Endodermal cell (in vitro differentiated cells): ENCODE results near the gene ZIC3. TPM values are rescaled to one million over a fixed set of nuclear protein-coding genes. Genes with fewer than 3 reads are reported as not detected.
"Not testable (repeated sequence)": the region's sequence is repeated elsewhere in the genome, so short reads cannot be mapped to it uniquely, and the experiment has no call there.

Source experiments
- DNase-seq: peaks from one replicate; pipeline ENCODE4 v3.0.0-alpha.2; 2017
- H3K27ac ChIP-seq: 2 replicates; pipeline ENCODE4 v1.5.1; 2013; ENCODE audit warnings: mild to moderate bottlenecking, low read depth, low read length, moderate library complexity
- H3K27me3 ChIP-seq: 2 replicates; pipeline ENCODE4 v1.6.1; 2013; ENCODE audit warnings: mild to moderate bottlenecking, low read length, moderate library complexity; ENCODE audit not compliant: insufficient read depth, control insufficient read depth, poor library complexity, severe bottlenecking
- H3K36me3 ChIP-seq: 2 replicates; pipeline ENCODE4 v1.7.0; 2013; ENCODE audit warnings: mild to moderate bottlenecking, low read length, moderate library complexity; ENCODE audit not compliant: control insufficient read depth, insufficient read depth
- H3K4me1 ChIP-seq: one replicate; pipeline ENCODE4 v1.7.0; 2013; ENCODE audit warnings: low read length; ENCODE audit not compliant: control insufficient read depth, insufficient read depth
- H3K4me3 ChIP-seq: 2 replicates; pipeline ENCODE4 v1.5.1; 2013; ENCODE audit warnings: mild to moderate bottlenecking, low read length, moderate library complexity
- H3K9ac ChIP-seq: 2 replicates; pipeline ENCODE4 v1.6.1; 2013; ENCODE audit warnings: mild to moderate bottlenecking, low read length, moderate library complexity; ENCODE audit not compliant: poor library complexity, severe bottlenecking; ENCODE audit errors: extremely low read depth
- H3K9me3 ChIP-seq: 2 replicates; pipeline ENCODE4 v1.6.1; 2013; ENCODE audit warnings: mild to moderate bottlenecking, low read length, moderate library complexity; ENCODE audit not compliant: control insufficient read depth
- H3K27ac Mint-ChIP-seq: 2 replicates; pipeline ENCODE4 v1.8.0; 2020; ENCODE audit warnings: mixed read lengths
- H3K27me3 Mint-ChIP-seq: 2 replicates; pipeline ENCODE4 v1.8.0; 2021; ENCODE audit warnings: mild to moderate bottlenecking, mixed read lengths; ENCODE audit not compliant: insufficient read depth
- H3K36me3 Mint-ChIP-seq: 2 replicates; pipeline ENCODE4 v1.8.0; 2020; ENCODE audit warnings: low read depth, mixed read lengths
- H3K4me1 Mint-ChIP-seq: 2 replicates; pipeline ENCODE4 v1.8.0; 2020; ENCODE audit warnings: mixed read lengths
- H3K4me3 Mint-ChIP-seq: 2 replicates; pipeline ENCODE4 v1.8.0; 2020; ENCODE audit warnings: mild to moderate bottlenecking, moderate library complexity, mixed read lengths
- H3K9me3 Mint-ChIP-seq: 2 replicates; pipeline ENCODE4 v1.8.0; 2020; ENCODE audit warnings: mild to moderate bottlenecking, mixed read lengths
- WGBS, 2 experiments: methylation state at CpG; one replicate each; pipeline versions ENCODE4 v1.1.5 to v1.1.7; 2013; ENCODE audit warnings: missing lambda C conversion rate in 2 of 2, mixed read lengths in 1 of 2; ENCODE audit not compliant: insufficient coverage in 1 of 2, insufficient read length in 1 of 2; 5-methylcytosine and 5-hydroxymethylcytosine counted together
- total RNA-seq, 2 donors: library from RNA; stranded (reverse); fragmentation: NEBNext Ultra II Directional in 1 of 2; extraction: Animal tissue kit (Norgen Biotek cat#: 25700) in 1 of 2; gene quantifications; 2 replicates in 1 of 2; 3 replicates in 1 of 2; pipeline ENCODE4 v1.2.1, GENCODE V29; 2021
- TF ChIP-seq, protein P1 (sequence below): fragments of 200-600 bp; sonication (generic); conservative IDR thresholded peaks from 2 replicates; pipeline ENCODE4 v1.5.0; 2021; ENCODE audit warnings: antibody characterized with exemption, mild to moderate bottlenecking

Gene ZIC3
- total RNA-seq, 2 donors from 2014 or later, result 129 to 130 TPM

DNA sequence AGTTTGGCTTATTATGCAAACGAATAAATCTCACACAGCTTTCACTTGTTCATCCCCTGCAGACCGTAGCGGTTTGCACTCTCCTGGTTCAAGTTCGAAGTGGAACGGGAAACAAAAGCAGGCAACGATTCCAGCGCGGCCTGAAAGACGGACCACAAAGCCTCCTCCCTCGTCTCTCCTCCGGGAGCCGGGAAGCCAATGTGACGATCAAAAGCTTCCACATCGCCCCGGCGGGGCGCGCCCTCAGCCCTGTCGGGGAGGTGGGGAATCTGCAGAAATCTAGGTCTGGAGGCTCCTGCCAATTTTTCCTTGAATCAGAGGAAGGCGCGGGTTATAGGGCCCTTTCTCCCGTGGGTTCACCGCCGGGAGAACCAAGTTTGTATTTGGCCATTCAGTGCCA, 16.9 kb upstream of the ZIC3 start:
- peaks cover 4% of the 10 kb centered on the region for H3K4me1 Mint-ChIP-seq
- H3K27me3 Mint-ChIP-seq, result peaks cover 63% of the 10 kb centered on the region
- 17% methylated on average over 24 of the region's 24 CpGs; no CpG with 5 or more reads in 1 of the 2 experiments for WGBS, 2 experiments
- Histone ChIP-seq H3K4me1 (peaks cover 3% of the 10 kb centered on the region), H3K9ac (no peak overlapping the region), H3K36me3 (no peaks in the 10 kb centered on the region), H3K27ac (peak overlapping the region; percentile 92), H3K27me3 (peaks cover 62% of the 10 kb centered on the region), H3K9me3 (no peaks in the 10 kb centered on the region), H3K4me3 (no peak overlapping the region)
- DNase-seq, result peak; percentile 61
- H3K4me3 Mint-ChIP-seq, result peak overlapping the region; percentile 43
- H3K36me3 Mint-ChIP-seq, result no peaks in the 10 kb centered on the region
- TF ChIP-seq, protein P1, sequence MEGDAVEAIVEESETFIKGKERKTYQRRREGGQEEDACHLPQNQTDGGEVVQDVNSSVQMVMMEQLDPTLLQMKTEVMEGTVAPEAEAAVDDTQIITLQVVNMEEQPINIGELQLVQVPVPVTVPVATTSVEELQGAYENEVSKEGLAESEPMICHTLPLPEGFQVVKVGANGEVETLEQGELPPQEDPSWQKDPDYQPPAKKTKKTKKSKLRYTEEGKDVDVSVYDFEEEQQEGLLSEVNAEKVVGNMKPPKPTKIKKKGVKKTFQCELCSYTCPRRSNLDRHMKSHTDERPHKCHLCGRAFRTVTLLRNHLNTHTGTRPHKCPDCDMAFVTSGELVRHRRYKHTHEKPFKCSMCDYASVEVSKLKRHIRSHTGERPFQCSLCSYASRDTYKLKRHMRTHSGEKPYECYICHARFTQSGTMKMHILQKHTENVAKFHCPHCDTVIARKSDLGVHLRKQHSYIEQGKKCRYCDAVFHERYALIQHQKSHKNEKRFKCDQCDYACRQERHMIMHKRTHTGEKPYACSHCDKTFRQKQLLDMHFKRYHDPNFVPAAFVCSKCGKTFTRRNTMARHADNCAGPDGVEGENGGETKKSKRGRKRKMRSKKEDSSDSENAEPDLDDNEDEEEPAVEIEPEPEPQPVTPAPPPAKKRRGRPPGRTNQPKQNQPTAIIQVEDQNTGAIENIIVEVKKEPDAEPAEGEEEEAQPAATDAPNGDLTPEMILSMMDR, result no peak
- no peak overlapping the region for H3K27ac Mint-ChIP-seq
- H3K9me3 Mint-ChIP-seq, result peaks cover 55% of the 10 kb centered on the region

DNA sequence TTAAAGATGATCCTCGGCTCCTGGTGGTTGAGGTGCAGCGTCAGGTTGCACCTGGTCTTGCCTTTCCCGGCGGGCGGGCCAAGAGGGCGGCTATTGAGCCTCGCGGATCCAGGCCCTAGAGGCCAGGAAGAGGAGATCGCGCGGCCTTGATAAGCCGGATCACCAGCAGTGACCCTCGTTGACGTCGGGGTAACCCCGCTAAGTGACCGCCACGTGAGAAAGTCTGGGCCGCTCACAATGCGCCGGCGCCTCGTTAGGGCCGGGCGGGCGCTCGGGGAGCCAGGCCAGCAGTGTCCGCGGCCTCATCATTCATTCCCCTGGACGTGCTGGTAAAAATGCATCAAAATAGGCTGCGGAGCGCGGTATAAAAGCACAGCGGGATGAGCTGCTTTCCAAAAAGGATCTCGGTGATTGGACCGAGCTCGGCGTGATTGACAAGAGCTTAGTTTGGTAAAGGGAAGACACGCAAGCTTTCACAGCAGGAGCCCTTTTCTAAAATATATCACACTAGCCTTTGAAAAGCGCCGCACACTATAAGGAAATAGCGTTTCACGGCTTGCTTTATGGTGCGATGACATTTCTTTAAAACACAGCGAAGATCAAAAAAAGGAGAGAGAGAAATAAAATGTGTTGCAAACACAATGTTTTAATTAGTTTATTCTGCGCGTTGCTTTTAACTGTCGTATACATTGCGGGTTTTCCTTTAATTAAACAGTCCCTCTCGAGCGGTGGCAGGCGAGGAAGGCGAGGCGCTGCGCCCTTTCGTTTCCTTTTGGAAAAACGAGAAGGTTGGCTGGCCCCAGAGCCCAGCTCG, 15.9 kb upstream of the ZIC3 start:
- H3K27me3 Mint-ChIP-seq, result peaks cover 53% of the 10 kb centered on the region
- H3K4me1 Mint-ChIP-seq, result peaks cover 4% of the 10 kb centered on the region
- TF ChIP-seq, protein P1, result no peak
- no peaks in the 10 kb centered on the region for H3K9me3 ChIP-seq
- peak overlapping the region; percentile 92 for H3K27ac ChIP-seq
- peaks cover 3% of the 10 kb centered on the region for H3K4me1 ChIP-seq
- no peak overlapping the region for H3K27ac Mint-ChIP-seq
- peak overlapping the region; percentile 46 for H3K4me3 Mint-ChIP-seq
- H3K27me3 ChIP-seq, result peaks cover 53% of the 10 kb centered on the region
- H3K9me3 Mint-ChIP-seq, result peaks cover 46% of the 10 kb centered on the region
- no peak overlapping the region for H3K9ac ChIP-seq
- H3K36me3 Mint-ChIP-seq, result no peaks in the 10 kb centered on the region
- no peaks in the 10 kb centered on the region for H3K36me3 ChIP-seq
- peak; percentile 76 for DNase-seq
- WGBS, 2 experiments, result 13% methylated on average over 8 to 57 of the region's 58 CpGs
- peak overlapping the region; percentile 64 for H3K4me3 ChIP-seq

DNA sequence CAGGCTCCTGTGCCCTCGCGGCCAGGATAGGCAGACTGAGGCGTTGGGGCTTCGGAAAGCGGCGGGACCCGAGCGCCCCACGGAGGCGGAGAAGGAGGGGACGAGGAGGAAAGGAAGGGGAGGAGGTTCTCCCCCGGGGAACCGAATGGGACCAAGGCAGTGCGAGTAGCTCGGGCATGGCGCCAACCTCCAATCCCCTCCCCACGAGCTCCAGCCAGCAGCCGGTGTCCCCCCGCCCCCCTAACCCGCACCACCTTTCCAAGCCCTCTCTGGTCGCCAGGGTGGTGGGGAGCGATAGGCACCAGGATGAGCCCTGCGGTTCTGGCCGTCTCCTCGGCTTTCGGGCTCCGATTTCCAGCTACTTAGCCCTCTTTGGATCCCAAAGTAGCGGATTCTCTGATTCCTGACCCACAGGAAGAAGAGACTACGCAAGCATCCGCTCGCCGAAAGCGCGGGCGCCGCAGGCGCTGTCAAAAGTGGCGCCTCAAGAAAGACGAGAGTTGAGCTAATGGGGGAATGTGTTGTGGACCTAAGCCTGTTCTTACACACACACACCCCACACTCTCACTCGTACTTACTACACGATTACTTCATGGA, 15.2 kb upstream of the ZIC3 start:
- H3K9ac ChIP-seq, result no peak overlapping the region
- peak overlapping the region; percentile 92 for H3K27ac ChIP-seq
- no peaks in the 10 kb centered on the region for H3K36me3 ChIP-seq
- peak overlapping the region; percentile 46 for H3K4me3 Mint-ChIP-seq
- peaks cover 3% of the 10 kb centered on the region for H3K4me1 ChIP-seq
- H3K27ac Mint-ChIP-seq, result no peak overlapping the region
- TF ChIP-seq, protein P1, result no peak
- H3K4me3 ChIP-seq, result peak overlapping the region; percentile 64
- no peaks in the 10 kb centered on the region for H3K9me3 ChIP-seq
- H3K27me3 ChIP-seq, result peaks cover 46% of the 10 kb centered on the region
- H3K4me1 Mint-ChIP-seq, result peaks cover 4% of the 10 kb centered on the region
- peaks cover 46% of the 10 kb centered on the region for H3K27me3 Mint-ChIP-seq
- H3K36me3 Mint-ChIP-seq, result no peaks in the 10 kb centered on the region
- DNase-seq, result peak; percentile 73
- WGBS, 2 experiments, result 12% methylated on average over 28 of the region's 41 CpGs; no CpG with 5 or more reads in 1 of the 2 experiments
- H3K9me3 Mint-ChIP-seq, result peaks cover 45% of the 10 kb centered on the region

DNA sequence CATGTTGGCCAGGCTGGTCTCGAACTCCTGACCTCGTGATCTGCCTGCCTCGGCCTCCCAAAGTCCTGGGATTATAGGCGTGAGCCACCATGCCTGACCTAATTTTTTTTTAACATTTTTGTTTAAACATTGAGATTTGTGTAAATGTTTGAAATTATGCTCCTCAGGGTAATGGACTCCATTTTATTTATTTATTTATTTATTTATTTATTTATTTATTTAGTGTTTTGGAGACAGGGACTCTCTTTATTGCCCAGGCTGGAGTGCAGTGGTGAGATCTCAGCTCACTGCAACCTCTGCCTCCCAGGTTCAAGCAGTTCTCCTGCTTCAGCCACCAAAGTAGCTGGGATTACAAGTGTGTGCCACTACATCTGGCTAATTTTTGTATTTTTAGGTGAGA, 13.8 kb upstream of the ZIC3 start:
- peaks cover 33% of the 10 kb centered on the region for H3K27me3 ChIP-seq
- peaks cover 33% of the 10 kb centered on the region for H3K27me3 Mint-ChIP-seq
- H3K27ac Mint-ChIP-seq, H3K9ac ChIP-seq, H3K27ac ChIP-seq, H3K4me3 Mint-ChIP-seq, H3K9me3 ChIP-seq, H3K36me3 Mint-ChIP-seq, DNase-seq, H3K4me1 Mint-ChIP-seq, H3K4me3 ChIP-seq, H3K36me3 ChIP-seq, H3K4me1 ChIP-seq: not testable (repeated sequence)
- H3K9me3 Mint-ChIP-seq, result peaks cover 43% of the 10 kb centered on the region
- WGBS, 2 experiments, result 100% methylated on average over 4 of the region's 4 CpGs; no CpG with 5 or more reads in 1 of the 2 experiments
